ENCODE measurements around the gene TAF11L7.
"Not testable (repeated sequence)": the region's sequence is repeated elsewhere in the genome, so short reads cannot be mapped to it uniquely, and the experiment has no call there.

TAF11L7 gene

GRCh38 chr5:17585658-17586057 lies at the start of gene TAF11L7:
Gene TAF11L7, minus strand, starts transcription at chr5:17585758.
- DNase-seq, result not testable (repeated sequence)

- DNase-seq, result no peak
These were observed 48.6 kb upstream of the TAF11L7 start, which contains the start of gene TAF11L14 for GRCh38 chr5:17634160-17634559. Gene TAF11L14, plus strand, starts transcription at chr5:17634460.

GRCh38 chr5:17631788-17632187 lies 46.2 kb upstream of the TAF11L7 start, which contains the start of gene TAF11L13:
Gene TAF11L13, plus strand, starts transcription at chr5:17632088.
- not testable (repeated sequence) for DNase-seq

- no peak for DNase-seq
These were observed 40.1 kb upstream of the TAF11L7 start for GRCh38 chr5:17625686-17626085.

GRCh38 chr5:17620627-17621026 lies 35.1 kb upstream of the TAF11L7 start:
- DNase-seq, result no peak

GRCh38 chr5:17619354-17619753 lies 33.8 kb upstream of the TAF11L7 start:
- no peak for DNase-seq

- DNase-seq, result no peak
These were observed 29.5 kb upstream of the TAF11L7 start for GRCh38 chr5:17614872-17615605.

- not testable (repeated sequence) for DNase-seq
These were observed 24.5 kb upstream of the TAF11L7 start, which contains the start of gene TAF11L12 for GRCh38 chr5:17610092-17610491. Gene TAF11L12, plus strand, starts transcription at chr5:17610392.

- DNase-seq, result not testable (repeated sequence)
These were observed 21.9 kb upstream of the TAF11L7 start for GRCh38 chr5:17607461-17607860.

GRCh38 chr5:17604951-17605350 lies 19.4 kb upstream of the TAF11L7 start:
- DNase-seq, result no peak

GRCh38 chr5:17603880-17604279 lies 18.3 kb upstream of the TAF11L7 start, which contains the start of gene TAF11L11:
Gene TAF11L11, plus strand, starts transcription at chr5:17604183.
- not testable (repeated sequence) for DNase-seq

- not testable (repeated sequence) for DNase-seq
These were observed 12.2 kb upstream of the TAF11L7 start, which contains the start of gene TAF11L10 for GRCh38 chr5:17597728-17598127. Gene TAF11L10, minus strand, starts transcription at chr5:17597828.

GRCh38 chr5:17594255-17594654 lies 8.7 kb upstream of the TAF11L7 start, which contains the start of gene TAF11L9:
Gene TAF11L9, minus strand, starts transcription at chr5:17594394.
- DNase-seq, result not testable (repeated sequence)

- not testable (repeated sequence) for DNase-seq
These were observed 5.3 kb upstream of the TAF11L7 start, which contains the start of gene TAF11L8 for GRCh38 chr5:17590860-17591259. Gene TAF11L8, minus strand, starts transcription at chr5:17590960.

All from NCI-H2107 (cell line).